Measurements from ENCODE around the gene NFATC2.

NFATC2 gene

DNA sequence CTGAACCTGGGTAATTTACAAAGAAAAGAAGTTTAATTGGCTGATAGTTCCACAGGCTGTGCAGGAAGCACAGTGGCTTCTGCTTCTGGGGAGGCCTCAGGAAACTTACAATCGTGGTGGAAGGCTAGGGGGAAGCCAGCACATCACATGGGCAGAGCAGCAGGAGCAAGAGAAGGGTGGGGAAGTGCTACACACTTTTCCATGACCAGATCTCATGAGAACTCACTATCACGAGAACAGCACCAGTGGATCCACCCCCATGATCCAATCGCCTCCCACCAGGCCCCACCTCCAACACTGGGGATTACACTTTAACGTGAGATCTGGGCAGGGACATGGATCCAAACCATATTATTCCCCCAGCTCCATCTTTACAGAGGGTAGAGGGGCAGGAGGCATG lies 166.4 kb downstream of the NFATC2 start:
- no peak for DNase-seq (ENCODE audit: low read depth in 3 of 3)

DNA sequence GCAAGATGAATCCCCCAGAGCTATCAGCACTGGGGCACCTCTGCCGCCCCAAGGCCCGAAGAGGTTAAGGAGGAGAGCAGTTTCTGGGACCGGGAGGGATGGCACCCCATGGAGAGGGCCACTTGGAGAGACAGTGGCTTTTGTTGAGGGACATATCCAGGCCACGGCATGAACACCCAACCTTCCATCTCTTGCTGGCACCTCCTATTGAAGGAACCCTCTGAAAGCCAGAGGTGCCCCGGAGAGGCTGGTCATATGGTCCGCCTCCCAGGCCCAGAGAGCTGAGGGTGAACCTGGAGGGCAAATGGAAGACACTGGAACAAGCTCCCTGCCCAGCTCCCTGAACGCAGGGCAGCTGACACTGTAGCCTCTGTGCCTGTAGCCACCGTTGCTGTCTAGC lies 167.0 kb downstream of the NFATC2 start:
- DNase-seq (ENCODE audit: low read depth in 3 of 3): no peak

DNA sequence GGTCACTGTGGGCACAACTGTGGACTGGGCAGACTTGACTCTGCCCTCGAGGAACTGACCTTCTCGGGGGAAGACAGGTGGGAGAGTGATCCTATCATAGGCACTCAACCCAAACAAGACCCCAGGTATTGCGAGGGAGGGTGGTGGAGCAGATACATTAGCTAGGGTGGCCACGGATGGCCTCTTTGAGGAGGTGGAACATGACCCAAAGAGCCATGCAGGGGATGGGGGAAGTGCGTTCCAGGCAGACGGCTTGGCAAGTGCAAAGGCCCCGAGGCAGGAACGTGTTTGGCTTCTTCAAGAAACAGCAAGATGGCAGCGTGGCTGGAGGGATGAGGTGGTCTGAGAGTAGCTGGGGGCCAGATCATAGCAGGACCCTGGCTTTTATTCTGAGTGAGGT lies 167.6 kb downstream of the NFATC2 start:
- no peak for DNase-seq (ENCODE audit: low read depth in 3 of 3)

DNA sequence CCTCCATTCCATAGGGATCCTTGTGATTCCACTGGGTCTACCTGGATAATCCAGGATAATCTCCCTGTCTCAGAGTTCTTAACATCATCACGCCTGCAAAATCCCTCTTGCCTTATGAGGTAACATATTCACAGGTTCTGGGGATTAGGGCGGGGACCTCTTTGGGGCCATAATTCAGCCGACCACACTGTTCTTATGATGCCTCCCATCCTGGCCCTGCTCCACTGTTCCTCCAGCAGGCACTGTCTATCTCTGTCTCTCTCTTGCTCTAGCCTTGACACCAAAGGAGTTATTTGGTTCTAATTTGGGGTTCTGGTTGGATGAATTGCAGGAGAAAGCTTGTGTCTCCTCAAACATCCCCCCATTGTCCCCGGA lies 168.1 kb downstream of the NFATC2 start:
- no peak for DNase-seq (ENCODE audit: low read depth in 3 of 3)

DNA sequence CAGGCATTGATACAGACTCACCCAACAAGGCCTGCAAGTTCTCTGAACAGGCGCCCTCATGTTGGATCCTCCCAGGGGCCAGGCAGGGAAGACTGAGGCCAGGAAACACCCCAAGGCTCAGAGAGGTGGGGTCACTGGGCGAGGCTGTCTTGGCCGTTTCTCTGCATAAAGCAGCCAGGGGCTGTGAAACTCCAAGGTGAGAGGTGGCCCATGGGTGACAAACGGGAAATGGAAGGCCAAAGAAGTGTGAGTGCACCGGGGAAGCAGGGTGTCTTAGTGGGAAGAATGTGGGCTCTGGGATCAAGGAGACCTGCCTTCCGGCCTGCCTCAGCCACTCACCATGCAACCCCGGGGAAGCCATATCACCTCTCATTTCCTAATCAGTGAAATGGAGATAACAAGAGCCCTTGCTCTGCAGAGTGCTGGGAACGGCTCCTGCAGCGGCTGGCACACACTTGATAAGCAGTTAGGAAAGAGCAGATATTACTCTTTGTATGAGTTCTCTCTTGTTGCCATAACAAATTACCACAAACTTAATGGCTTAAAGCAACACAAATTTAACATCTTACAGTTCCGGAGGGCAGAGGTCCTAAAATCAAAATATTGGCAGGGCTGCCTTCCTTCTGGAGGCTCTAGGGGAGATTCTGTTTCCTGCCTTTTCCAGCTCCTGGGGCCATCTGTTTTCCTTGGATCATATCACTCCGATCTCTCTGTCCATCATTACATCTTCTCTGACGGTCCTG lies 168.6 kb downstream of the NFATC2 start:
- DNase-seq (ENCODE audit: low read depth in 3 of 3): no peak

DNA sequence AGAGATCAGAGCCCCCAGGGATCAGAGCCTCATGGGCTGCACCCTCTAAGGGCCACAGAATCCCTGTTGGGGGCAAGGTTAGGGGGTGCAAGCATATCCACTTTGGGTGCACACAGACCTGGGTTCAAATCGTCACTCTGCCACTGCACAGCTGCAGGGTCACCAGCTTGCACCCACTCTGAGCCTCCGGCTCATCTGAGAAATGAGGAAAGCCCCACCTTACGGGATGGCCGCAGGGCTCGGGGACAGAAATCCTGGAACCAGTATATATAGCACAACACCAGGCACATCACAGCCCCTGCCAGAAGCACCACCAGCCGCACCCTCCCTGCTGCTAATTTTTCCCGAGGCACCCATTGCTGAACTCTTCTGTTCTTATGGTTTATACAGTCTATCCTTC lies 169.6 kb downstream of the NFATC2 start:
- DNase-seq (ENCODE audit: low read depth in 3 of 3): no peak

DNA sequence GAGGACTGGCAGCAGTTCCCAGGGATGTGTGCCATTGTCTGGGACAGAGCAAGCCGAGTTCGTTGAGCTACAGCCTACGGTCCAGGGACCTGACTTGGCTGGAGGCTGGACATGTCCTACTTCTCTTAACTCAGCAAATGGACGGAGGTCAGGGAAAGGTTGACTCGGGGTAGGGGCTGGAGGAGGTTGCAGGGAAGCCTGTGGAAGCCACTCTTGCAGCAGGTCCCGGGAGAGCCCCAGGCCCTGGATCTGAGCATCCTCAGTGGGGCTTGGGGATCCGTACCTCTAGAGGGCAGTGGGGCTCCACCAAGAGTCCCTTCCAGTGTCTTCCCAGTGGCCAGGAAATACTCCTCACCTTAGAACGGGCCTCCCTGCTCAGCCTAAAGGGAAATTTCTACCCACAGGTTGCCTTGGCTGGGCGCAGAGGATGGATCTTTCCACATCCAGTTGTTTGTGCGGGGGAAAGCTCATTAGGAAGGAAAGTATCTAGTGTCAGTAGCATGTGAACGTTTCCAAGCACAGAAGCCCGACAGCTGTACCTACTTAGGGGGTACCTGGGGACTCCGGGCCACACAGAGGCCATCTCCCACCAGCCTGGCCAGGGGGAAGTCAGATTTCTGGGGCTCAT lies 170.2 kb downstream of the NFATC2 start:
- peak; percentile 33 to 58 (median 35) for DNase-seq (ENCODE audit: low read depth in 3 of 3)

DNA sequence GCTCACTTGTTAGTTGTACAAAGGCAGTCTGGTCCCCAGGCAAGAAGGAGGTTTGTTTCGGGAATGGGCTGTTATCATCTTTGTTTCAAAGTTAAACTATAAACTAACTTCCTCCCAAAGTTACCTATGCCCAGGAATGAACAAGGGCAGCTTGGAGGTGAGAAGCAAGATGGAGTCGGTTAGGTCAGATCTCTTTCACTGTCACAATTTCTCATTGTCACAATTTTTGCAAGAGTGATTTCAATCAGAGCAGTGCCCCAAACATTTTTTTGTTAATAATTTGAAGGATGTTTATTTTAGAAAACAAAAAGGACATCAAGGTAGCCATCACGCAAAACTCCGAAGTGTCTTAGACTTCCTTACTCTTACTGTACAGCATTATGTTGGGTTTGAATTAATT lies 170.8 kb downstream of the NFATC2 start:
- DNase-seq (ENCODE audit: low read depth in 3 of 3): no peak

DNA sequence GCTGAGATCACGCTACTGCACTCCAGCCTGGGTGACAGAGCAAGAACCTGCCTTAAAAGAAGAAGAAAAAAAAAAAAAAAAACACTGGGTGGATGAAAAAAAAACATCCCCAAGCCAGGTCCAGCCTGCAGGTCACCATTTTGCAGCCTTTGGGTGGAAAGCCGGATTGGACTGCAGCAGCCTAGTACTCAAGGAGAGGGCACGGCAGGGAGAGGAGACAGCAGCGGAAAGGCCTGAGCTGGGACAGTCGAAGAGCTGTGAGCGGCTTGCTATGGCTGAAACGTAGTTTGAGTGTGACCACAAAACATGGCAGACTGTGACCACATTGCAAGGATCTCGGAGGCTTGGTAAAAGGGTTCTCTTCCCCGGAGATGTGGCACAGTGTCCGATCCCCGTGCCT lies 173.0 kb downstream of the NFATC2 start:
- no peak for DNase-seq (ENCODE audit: low read depth in 3 of 3)

DNA sequence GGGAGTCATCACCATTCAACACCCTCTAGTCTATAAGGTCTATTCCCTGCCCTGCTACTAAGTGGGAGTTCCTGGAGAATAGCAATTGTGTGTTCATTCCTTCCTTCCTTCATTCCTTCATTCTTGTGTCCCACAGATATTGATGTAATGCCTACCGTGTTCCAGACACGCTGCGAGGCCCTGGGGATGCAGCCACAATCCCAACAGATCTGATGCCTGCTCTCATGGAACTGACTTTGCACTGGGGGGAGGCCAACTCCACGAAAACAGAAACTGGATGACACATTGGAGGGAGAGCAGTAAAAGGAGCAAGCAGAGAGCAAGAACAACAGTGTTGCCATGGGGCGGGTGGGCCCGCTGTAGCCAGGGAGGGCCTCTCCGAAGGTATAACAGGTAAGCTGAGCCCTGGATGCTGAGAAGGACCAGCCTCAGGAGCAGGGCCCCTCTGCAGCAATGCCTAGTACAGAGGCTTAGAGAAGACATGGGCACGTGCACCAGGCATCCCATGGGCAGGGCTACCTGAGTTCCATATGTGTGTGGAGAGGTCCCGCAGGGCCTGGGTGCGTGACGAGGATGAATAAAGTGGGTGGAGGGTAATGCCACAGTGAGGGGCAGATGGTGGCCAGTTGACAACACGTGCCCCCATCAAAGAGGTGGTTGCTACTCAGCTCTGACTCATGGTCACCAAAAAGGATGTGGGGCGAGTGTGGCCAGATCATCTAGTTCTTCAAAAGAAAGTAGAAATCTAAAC lies 173.9 kb downstream of the NFATC2 start:
- DNase-seq (ENCODE audit: low read depth in 3 of 3): no peak

DNA sequence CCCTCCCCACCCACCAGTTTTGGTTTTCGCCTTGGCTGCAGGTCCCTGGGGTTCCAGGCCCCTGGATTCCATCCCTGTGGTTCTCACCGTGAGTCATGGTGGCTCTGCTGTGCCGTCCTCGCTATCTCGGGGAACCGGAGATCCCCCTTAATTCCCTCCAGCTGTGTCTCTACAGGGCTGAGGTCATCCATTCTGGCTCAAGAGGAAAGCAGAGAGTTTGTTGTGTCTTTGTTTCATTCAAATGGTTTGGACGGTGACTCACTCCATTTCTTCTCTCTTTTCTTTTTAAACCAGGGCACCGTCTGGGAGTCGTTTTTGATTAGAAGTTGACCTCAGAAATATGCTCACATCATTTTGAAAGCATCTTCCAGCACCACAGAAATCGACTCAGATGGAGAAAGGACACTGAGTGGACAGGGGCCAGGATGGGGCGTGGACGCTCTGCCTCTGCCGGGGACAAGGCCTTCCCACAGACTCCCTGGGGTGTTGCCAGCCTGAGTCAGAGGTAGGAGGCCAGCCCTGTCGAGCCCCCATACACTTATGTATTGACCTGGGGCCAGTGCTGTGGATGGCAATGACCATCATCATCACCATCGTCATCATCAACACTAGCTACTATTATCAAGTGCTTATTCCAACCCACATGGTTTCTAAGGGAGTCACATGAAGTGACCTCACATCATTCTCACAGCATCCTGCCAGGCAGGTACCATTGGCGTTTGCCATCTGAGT lies 176.2 kb downstream of the NFATC2 start:
- no peak for DNase-seq (ENCODE audit: low read depth in 3 of 3)

DNA sequence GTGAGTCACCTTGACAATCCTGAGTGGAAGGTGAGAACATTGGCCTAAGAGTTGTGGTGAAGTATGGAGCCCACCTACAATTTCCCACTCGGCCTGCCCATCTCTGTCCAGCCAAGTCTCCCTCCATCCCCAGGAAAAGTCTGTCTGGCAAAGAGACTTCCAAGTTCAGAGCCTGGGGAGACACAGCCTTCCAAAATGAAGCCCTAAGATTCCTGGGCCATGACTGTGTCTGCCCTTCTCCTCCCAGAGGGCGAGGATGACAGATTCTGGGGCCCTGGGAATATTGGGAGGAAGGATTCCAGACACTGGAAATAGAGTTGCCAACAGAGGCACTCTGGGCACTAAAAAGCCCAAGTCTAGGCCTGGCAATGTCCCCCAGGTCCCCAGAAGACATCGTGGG lies 176.8 kb downstream of the NFATC2 start:
- no peak for DNase-seq (ENCODE audit: low read depth in 3 of 3)

DNA sequence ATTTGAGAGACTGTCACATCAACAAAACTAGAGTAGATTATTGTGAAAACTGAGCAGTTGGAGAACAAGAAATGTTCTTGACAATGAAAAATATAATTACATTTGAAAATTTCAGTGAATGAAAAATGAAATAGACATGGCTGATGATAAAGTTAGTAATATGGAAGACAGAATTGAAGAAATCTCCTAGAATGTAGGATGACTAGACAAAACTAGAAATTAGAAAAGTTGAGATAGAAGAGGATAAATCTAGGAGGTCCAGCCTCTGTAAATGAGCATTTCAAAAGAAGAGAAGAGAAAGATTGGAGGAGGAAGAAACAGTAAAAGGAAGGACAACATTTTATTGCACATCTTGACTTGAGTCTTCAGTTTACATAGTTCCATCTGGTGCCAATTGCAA lies 178.7 kb downstream of the NFATC2 start:
- no peak for DNase-seq (ENCODE audit: low read depth in 3 of 3)

DNA sequence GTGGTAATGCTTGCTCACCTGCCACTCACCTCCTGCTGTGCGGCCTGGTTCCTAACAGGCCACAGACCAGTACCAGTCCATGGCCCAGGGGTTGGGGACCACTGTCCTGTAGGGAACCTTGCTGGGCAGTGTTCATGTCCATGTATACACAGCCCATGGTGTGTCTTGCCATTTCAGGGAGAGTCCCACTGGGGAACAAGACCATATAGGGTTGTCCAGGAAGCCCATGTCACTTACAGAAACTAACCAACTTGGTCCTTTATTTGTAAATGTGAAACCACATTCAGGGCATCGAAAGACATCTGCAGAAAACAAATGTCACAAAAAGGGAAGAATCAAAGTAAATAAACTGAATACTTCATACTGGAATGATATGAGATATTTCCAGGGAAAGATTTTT lies 179.1 kb downstream of the NFATC2 start:
- DNase-seq (ENCODE audit: low read depth in 3 of 3): no peak

DNA sequence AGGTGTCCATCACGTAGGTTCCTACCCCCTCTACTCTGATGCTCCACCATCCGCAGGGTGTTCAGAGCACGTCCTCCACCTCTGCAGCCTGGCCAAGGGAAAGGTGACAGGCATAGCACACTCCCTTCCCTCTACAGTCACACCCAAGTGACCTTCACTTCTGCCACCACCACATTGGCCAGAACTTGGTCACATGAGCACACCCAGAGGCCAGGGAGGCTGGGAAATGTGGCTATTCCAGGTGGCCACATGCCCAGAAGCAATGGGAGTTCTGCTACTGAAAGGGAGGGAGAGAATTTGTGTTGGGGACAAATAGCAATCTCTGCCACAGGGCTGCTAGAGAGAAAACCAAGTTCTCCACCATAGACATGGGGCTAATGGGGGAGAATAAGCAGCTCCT lies 180.3 kb downstream of the NFATC2 start:
- DNase-seq (ENCODE audit: low read depth in 3 of 3): no peak

DNA sequence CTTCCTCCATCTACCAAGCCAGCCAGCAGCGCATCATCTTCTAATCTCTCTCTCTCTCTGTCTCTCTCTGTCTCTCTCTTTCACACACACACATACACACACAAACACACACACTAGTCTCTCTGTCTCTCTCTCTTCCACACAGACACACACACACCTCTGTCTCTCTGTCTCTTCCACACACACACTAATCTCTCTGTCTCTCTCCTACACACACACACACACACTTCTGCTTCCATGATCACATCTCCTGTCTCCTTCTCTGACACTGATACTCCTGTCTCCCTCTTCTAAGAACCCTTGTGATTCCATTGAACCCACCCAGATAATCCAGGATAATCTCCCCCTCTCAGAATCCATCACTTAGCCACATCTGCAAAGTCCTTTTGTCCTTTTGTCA lies 181.3 kb downstream of the NFATC2 start:
- no peak for DNase-seq (ENCODE audit: low read depth in 3 of 3)

DNA sequence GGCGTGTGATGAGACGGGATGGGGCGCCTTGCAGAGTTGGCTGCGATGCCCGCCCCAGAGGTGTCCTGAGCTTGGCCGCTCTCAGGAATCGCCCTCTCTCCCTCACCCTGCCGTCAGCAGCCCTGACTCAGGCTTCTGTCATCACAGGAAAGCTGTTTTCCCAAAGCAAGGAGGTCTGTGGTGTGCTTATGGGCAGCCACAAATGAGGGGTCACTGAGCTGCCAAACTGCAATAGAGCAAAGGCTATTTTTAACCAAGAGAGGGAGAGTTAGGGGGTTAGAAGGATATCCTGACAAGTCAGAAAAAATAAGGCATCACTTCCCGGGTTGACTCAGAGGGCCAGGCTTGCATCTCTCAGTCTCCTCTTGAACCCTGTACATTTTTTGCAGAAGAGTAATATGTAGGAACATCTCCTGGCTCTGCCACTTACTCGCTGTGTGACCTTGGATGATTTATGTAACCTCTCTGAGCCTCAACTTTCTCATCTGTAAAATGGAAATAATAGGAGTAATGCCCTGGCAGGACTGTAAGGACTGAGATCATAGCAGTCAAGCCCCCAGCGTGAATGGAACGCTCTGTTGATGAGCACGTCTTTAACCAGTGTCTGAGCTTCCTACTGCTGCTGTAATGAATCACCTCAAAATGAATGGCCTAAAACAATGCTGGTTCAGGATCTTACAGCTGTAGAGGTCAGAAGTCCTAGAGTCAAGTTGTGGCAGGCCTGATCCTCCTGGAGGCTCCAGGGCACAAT lies 181.9 kb downstream of the NFATC2 start:
- no peak for DNase-seq (ENCODE audit: low read depth in 3 of 3)

DNA sequence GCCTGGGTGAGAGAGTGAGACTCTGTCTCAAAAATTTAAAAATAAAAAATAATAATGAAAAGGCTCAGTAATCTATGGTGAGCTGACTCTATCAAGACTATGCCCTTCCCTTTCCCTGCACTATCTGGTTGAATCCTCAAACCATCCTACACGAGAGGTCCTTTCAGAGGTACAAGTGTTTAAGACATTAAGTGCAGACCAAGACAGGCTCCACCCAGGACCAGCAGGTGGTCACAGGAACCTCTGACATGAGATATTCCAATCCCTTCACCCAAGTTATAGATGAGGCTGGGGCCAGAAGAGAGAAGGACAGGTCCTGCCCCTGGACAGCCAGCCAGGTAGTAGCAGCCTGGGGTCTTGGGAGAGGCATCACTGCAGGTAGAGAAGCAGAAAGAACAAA lies 182.6 kb downstream of the NFATC2 start:
- no peak for DNase-seq (ENCODE audit: low read depth in 3 of 3)

DNA sequence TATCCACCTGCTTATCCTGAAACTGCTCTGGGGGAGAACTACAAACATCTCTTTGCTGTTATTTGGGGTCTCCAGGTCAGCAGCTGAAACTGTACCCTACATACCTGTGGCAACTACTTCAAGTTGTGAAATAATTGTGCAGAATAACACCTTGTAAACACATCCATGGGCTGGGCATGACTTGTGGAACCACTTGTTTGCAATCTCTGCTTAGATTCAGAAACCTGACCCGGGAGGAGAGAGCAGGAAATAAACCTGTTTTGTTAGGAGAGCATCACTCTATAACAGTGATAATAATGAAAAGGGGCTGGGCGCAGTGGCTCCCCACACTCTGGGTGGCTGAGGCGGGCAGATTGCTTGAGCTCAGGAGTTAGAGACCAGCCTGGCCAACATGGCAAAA lies 183.1 kb downstream of the NFATC2 start:
- DNase-seq (ENCODE audit: low read depth in 3 of 3): no peak

DNA sequence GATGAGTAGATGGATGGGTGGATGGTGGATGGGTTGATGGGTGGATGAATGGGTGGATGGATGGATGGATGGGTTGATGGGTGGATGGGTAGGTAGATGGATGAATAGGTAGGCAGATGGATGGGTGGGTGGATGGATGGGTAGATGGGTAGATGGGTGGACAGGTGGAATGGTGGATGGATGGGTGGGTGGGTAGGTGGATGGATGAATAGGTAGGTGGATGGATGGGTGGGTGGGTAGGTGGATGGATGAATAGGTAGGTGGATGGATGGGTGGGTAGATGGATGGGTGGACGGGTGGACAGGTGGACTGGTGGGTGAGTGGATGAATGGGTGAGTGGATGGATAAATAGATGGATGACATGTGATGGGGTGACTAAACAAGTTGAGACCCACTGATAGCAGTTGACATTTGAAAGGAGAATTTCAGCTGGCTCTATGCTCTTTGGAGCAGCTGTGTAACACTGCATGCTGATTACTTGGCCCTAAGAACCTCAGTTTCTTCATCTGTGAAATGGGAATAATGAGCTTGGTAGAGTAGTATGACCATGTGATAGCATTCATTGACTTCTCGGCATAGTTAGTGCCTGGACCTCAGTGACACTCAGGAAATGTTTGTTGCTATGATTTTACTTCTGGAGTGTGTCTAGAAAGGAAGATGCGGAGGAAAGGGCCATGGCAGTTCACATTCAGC lies 184.3 kb downstream of the NFATC2 start:
- DNase-seq (ENCODE audit: low read depth in 3 of 3): no peak

DNA sequence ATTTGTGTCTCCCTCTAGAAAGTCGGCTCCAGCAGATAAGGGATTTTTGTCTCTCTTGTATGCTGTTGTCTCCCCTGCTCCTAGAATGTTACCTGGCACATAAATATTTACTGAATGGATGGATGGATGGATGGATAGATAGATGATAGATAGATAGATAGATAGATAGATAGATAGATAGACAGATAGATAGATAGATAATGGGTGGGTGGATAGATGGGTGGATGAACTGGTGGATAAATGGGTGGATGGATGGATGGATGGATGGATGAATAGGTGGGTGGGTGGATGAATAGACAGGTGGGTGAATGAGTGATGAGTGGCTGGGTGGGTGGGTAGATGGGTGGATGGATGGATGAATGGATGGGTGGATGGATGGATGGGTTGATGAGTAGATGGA lies 185.0 kb downstream of the NFATC2 start:
- DNase-seq (ENCODE audit: low read depth in 3 of 3): no peak
